NCI-H2196 treated with DMSO at 0.1 percent for 48 hours (cell line): ENCODE data around the gene HLA-DOB.

Experiments
- DNase-seq: peaks from one replicate; lab custom pipeline; 2025; ENCODE audit not compliant: unreplicated experiment; lab: John Stamatoyannopoulos, UW

Gene HLA-DOB

DNA sequence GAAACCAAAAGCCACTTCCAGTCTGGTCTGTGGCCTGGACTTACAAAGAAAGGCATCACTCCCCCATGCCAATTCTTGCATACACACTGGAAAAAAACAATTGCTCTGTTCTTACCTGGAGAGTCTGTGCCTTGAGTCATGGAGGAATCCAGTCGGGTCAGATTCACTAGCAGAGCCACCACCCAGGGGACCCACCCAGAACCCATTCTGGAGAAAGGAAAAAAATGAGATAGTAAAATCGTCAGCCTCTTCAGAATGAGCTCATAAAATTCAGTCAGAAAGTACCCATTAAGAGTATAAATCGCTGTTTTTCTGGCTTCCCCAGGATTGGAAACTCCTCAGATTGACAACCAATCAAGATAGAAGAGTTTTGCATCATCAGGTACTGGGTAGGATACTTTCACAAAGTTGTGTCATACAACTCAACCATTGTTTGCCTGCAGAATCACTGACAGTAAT lies at the start of gene HLA-DOB:
HLA-DOB (minus strand) TSS at position 257 of the 459 bp plus-strand sequence; CDS start at position 206, 51 bp downstream.
- no peak for DNase-seq

DNA sequence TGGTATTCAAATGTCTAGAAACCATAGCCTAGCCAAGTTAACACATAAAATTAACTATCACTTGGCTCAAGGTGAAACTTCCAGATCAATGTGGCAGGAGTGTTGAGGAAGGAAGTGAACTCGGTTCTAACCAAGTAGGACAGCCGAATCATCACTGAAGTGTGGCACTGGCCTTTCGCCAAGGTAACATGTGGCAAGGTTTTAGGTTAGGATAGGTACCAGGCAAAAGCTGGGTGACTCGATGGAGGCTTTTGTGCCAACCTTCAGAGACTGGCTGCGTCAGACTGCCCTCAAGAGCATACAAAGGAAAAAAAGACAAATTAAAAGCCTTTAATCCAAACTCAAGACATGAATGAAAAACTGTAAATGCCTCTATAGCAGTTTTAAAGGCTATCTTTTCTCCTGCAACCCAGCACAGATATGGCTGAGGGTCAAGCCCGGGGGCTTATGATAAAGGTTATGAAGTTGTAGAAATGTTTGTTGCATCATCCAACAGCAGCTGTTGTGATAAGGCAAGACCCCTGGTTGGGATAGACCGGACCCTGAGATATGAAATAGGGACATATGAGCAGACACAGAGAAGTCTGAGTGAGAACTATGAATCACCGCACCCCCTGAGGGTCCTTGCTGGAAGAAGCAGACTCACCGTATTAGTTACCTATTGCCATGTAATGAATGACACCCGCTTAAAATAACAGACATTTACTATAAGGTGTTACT lies 49.1 kb upstream of the HLA-DOB start:
- DNase-seq: no peak

DNA sequence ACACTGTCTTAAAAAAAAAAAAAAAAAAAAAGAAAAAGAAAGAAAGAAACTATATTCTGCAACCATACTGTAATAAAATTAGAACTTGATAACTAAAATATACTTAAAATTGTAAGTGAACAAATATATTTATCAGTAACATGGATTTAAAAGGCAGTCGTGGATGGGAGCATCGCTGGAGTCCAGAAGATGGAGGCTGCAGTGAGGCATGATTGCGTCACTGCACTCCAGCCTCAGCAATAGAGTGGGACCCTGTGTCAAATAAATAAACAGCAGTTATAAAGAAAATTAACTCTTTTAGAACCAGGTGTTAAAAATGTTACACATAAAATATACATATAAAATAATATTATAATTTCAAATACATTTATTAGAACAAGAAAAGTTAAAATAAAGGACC lies 45.9 kb upstream of the HLA-DOB start:
- no peak for DNase-seq

GRCh38 chr6:32860674-32861073 lies 43.9 kb upstream of the HLA-DOB start:
- DNase-seq: no peak

DNA sequence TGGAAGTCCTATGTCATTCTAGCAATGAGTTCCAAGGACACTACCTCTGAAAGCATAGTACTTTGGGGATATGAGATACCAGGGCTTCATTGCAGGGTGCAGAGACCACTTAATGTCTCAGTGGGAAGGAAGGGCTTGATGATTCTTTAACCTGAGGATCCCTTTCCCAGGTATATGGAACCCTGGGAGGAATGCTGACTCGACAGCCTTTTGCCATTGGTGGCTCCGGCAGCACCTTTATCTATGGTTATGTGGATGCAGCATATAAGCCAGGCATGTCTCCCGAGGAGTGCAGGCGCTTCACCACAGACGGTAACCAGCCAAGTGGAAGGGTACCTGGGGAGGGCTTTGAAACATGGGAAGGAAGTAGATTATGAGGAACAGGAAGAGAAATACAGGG lies 41.4 kb upstream of the HLA-DOB start:
- no peak for DNase-seq

DNA sequence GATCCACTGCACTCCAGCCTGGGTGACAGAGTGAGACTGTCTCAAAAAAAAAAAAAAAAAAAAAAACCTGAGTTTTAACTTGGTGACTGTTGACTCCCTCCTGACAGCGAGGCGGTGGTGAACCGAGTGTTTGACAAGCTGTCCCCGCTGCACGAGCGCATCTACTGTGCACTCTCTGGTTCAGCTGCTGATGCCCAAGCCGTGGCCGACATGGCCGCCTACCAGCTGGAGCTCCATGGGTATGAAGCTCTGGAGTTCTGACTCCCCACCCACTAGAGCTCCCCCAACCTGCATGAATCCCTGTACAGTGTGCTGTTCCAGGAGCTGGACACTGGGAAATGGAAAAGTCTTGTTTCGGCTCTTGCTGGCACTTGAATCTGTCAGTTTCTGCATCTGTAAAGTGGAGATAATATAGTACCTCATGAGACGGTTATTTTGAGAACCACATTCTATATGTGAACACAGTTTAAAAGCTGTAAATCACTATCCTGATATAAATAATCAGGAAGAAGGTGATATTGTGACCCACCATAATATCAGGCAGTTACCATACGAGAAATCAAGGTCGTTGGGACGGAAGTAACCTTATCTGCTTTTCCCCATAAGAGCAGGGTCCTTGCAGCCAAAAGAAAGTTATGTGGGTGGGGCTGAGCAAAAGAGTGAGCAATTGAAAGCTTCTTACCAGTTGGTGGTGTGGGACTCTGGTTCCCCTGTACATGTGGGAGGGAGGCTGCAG lies 40.5 kb upstream of the HLA-DOB start:
- no peak for DNase-seq

DNA sequence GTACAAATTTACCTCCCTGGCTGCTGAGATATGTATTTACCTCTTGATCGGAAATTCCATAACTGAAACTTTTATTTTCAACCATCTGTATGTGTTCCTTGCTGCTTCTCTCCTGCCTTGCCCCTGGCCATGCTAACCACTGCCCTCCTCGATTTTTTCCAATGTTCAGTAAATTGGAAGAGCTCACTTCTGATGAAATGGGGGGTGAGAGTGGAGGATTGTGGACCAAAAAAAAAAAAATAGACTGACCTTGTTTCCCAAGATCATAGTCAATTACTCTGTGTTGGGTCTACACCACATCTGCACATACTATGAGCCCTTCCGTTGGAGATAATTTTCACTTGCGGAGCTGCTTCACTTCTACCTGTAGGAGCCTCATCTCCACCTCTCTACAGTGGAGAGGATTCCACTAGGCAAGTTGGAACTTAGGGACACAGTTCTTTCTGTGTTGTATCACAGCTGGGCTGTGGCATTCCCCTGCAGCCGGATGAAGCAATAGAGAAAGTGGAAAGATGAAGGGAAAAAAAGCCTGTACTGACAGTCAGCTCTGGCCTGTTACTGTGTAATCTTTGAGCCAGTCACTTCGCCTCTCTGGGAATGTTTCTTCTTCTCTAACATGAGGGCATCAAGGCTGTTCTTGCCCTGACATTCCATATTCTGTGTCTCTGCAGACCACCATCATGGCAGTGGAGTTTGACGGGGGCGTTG lies 38.8 kb upstream of the HLA-DOB start:
- no peak for DNase-seq

DNA sequence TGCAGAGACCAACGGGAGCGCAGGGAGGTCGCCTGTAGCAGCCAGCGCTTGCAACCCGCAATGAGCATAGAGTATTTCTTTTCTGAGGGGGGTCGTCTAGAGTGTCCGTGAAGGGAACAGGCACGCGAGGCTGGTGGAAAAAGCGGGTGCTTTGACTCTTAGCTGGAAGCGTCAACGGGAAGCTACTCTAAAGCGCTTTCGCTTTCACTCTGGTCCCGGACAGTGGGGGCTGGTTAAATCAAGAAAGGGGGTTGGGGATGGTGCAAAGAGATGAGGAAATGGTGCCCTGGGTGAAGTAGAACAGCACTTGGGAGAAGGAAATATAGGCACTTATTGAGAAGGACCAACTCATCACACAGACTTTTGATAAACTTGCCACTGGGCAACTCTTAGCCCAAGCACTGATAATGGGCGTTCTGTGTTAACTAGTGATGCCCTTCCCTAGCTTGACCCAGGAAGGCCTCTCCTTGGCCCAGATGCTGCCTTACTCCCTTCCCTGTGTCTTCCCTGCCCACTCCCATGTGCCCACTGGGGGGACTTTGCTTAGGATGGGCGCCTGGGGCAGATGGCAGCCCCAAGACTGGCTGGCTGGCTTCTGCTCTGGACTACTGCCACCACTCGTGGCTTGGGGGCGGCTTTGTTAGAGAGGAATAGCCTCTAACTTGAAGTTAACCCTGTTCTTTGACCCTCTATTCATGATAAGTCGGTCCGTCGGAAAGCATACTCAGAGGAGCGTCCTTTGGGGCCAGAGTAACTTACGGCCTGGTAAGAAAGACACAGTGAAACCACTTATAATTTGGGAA lies 37.8 kb upstream of the HLA-DOB start:
- peak; percentile 38 for DNase-seq

- DNase-seq: peak; percentile 82
Measured at GRCh38 chr6:32853541-32854375, 37.0 kb upstream of the HLA-DOB start, which contains the start of the genes PSMB9 and TAP1. TSS of gene PSMB9 (plus strand) at chr6:32854192. CDS start at chr6:32854230, 38 bp downstream. TSS of gene TAP1 (minus strand) at chr6:32853704. CDS start at chr6:32853636, 68 bp downstream.

DNA sequence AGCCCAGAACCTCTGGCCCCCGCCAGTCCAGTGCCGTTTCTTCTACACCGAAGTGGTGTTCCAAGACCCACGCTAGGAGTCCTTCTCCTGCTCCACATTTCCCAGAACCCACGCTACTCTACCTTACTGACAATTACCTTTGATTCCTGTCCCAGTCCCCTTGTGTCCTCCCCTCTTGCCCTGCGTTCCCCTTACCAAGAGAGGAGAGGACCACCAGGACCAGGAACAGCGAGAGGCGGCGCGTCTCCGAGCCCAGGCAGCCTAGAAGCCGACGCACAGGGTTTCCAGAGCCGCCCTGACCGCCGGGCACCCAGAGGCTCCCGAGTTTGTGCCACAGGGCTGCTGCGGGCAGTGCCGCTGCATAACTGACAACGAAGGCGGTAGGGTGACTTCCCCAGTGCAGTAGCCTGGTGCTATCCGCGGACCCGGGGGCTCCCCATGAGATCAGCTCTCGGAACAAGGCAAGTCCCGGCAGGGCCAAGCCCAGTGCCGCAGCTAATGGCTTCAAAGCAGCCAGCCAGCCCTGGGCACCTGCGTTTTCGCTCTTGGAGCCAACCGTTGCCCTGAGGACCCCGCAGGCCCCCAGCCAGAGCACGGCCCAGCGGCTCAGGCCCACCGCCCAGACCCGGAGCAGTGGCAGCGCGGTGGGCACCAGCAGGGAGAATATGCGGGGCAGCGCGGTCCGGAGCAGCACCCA lies 36.2 kb upstream of the HLA-DOB start:
- DNase-seq: no peak

GRCh38 chr6:32852018-32852843 lies 35.4 kb upstream of the HLA-DOB start:
- DNase-seq: no peak

GRCh38 chr6:32851025-32851424 lies 34.2 kb upstream of the HLA-DOB start:
- DNase-seq: no peak

DNA sequence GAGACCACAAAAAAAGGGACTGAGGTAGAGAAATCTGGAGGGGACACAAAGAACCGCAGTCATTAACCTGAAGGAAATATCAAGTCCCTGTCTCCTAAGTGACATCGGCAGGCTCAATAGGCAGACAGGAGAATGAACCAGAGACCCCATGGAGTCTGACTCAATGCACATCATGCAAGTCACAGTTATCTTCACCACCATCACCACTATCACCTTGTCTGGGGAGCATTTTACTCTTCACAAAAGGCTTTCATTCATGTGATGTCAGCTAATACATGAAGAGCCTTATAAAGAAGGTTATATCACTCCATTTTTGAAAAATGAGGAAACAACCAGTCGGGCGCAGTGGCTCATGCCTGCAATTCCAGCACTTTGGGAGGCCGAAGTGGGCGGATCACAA lies 32.3 kb upstream of the HLA-DOB start:
- no peak for DNase-seq

DNA sequence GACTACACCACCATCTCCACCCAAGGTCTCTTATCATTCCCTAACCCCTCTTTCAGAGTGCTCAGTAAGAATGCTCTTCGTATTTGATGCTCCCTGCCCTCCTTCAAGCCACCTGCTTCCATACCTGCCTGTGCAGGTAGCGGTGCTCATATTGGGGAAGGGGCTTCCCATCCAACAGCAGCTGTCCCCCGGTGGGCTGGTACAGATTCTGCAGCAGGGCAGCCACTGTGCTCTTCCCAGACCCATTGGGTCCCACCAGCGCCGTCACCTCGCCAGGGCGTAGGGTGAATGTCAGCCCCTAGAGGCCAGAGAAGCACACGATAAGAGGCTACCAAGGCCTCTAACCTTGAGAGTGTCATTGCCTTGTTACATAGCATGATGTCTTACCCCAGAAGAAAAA lies 31.0 kb upstream of the HLA-DOB start:
- DNase-seq: no peak

- no peak for DNase-seq
Measured at GRCh38 chr6:32847004-32847403, 30.2 kb upstream of the HLA-DOB start.

DNA sequence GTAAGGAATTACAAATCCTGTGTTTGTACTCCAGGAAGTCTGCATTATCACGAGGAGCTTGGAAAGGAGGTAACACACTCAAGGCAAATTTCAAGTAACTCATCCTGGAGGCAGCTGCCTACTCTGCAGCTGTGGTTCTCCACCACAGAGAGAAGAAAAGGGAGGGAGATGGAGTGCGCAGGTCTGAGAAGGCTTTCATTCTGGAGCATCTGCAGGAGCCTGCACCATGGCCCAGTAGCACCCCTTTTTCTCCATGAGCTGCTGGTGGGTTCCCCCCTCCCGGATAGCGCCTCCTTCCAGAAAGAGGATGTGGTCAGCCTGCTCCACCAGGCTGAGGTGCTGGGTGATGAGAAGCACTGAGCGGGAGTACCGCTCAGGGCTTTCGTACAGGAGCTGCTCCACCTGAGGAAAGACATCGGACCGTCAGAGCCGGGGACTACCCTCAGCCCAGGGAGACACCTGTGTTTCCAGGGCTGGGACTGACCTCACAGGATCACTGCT lies 28.6 kb upstream of the HLA-DOB start:
- no peak for DNase-seq

GRCh38 chr6:32844839-32845383 lies 28.1 kb upstream of the HLA-DOB start:
- no peak for DNase-seq
